OCI-LY1 (cell line): ENCODE measurements around the gene HJURP.

Experiments used
- EZH2 ChIP-seq: fragments of 200-600 bp; sonication (generic), shearing (Covaris generic); IDR thresholded peaks from 2 replicates; pipeline ENCODE4 v1.8.0; 2017; ENCODE audit warnings: borderline replicate concordance, mixed run types, mild to moderate bottlenecking, antibody characterized with exemption, low read length, moderate library complexity, mixed read lengths
- TF ChIP-seq, protein P1 (sequence below): fragments of 200-600 bp; sonication (generic), shearing (Covaris generic); IDR thresholded peaks from 2 replicates; pipeline ENCODE4 v1.5.1; 2017; ENCODE audit warnings: mild to moderate bottlenecking, antibody characterized with exemption, low read length, moderate library complexity, mixed read lengths

DNA sequence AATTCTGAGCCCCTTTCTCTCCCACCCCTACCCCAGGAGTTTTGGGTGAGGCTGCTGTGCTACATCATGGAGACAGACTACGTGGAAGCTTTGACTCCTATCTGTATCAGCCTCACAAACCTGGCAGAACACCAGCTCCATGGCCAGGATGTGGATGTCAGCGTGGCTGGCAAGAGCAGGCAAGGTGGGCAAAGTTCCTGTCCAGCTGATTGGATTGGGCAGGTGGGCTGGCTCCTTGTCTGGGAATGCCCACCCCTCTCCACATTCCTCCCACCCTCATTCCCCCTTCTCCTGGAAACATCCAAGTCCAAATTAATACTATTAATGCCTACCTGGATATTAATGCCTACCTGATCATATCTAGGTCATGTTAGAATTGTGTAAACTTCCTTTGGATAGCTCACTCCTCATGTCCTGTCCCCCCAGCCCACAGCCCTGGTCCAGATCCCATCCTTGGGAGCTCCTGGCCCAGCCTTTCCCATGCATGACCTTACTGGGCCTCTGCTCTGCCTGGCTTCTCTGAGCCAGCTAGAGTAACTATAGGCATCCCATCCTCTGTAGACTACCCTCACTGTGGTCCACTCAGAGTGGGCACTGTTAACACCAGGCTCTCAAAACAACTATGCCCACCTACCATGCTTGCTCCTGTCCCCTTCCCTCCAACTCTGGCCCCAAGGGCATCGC, 52.1 kb downstream of the HJURP start:
- TF ChIP-seq, protein P1, sequence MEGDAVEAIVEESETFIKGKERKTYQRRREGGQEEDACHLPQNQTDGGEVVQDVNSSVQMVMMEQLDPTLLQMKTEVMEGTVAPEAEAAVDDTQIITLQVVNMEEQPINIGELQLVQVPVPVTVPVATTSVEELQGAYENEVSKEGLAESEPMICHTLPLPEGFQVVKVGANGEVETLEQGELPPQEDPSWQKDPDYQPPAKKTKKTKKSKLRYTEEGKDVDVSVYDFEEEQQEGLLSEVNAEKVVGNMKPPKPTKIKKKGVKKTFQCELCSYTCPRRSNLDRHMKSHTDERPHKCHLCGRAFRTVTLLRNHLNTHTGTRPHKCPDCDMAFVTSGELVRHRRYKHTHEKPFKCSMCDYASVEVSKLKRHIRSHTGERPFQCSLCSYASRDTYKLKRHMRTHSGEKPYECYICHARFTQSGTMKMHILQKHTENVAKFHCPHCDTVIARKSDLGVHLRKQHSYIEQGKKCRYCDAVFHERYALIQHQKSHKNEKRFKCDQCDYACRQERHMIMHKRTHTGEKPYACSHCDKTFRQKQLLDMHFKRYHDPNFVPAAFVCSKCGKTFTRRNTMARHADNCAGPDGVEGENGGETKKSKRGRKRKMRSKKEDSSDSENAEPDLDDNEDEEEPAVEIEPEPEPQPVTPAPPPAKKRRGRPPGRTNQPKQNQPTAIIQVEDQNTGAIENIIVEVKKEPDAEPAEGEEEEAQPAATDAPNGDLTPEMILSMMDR = no peak
- TF ChIP-seq EZH2 = no peak
